Neuronal stem cell (in vitro differentiated cells): ENCODE data around the gene KRTAP19-7.
A peak's percentile ranks its signal among the peaks of the same experiment; 100 is the strongest.

Experiments used
- DNase-seq: peaks from one replicate; pipeline ENCODE4 v3.0.0-alpha.2; 2013; ENCODE audit warnings: low spot score
- H2AFZ ChIP-seq: one replicate; pipeline ENCODE4 v1.6.1; 2013; ENCODE audit warnings: mild to moderate bottlenecking, low read length, inconsistent platforms
- H2AK5ac ChIP-seq: 2 replicates; pipeline ENCODE4 v1.6.1; 2013; ENCODE audit warnings: low read depth, mild to moderate bottlenecking, inconsistent platforms, low read length, moderate library complexity, mixed read lengths
- H2BK120ac ChIP-seq: 2 replicates; pipeline ENCODE4 v1.6.1; 2013; ENCODE audit warnings: low read depth, mild to moderate bottlenecking, inconsistent platforms, low read length, moderate library complexity, mixed read lengths
- H2BK12ac ChIP-seq: one replicate; pipeline ENCODE4 v1.6.1; 2013; ENCODE audit warnings: low read length, inconsistent platforms
- H2BK15ac ChIP-seq: 2 replicates; pipeline ENCODE4 v1.6.1; 2013; ENCODE audit warnings: mild to moderate bottlenecking, low read length, inconsistent platforms, mixed read lengths
- H2BK5ac ChIP-seq: one replicate; pipeline ENCODE4 v1.6.1; 2013; ENCODE audit warnings: inconsistent platforms, mild to moderate bottlenecking, low read length, moderate library complexity
- H3K14ac ChIP-seq: one replicate; pipeline ENCODE4 v1.6.1; 2013; ENCODE audit warnings: low read length, inconsistent platforms
- H3K18ac ChIP-seq: 2 replicates; pipeline ENCODE4 v1.6.1; 2013; ENCODE audit warnings: low read length, inconsistent platforms
- H3K23ac ChIP-seq: 2 replicates; pipeline ENCODE4 v1.6.1; 2013; ENCODE audit warnings: low read depth, mild to moderate bottlenecking, mixed read lengths, low read length, inconsistent platforms; ENCODE audit not compliant: poor library complexity
- H3K27ac ChIP-seq: replicated peaks from 3 replicates; pipeline ENCODE4 v1.5.1; 2013; ENCODE audit warnings: low read length, inconsistent platforms
- H3K27me3 ChIP-seq, 3 experiments: 2 replicates each; pipeline ENCODE4 v1.6.1; 2013; ENCODE audit warnings: low read length in 3 of 3, mild to moderate bottlenecking in 2 of 3, inconsistent platforms in 1 of 3, low read depth in 1 of 3, mixed read lengths in 1 of 3, moderate library complexity in 1 of 3; ENCODE audit not compliant: control insufficient read depth in 3 of 3, insufficient read depth in 3 of 3
- H3K36me3 ChIP-seq, 2 donors: replicated peaks in 1 of 2; 2 replicates each; pipeline ENCODE4 v1.6.1; 2013; ENCODE audit warnings: low read length in 2 of 2; ENCODE audit not compliant: control insufficient read depth in 2 of 2, insufficient read depth in 2 of 2
- H3K4ac ChIP-seq: 2 replicates; pipeline ENCODE4 v1.6.1; 2013; ENCODE audit warnings: inconsistent platforms, mild to moderate bottlenecking, low read length, moderate library complexity
- H3K4me1 ChIP-seq, 2 donors: 1 replicate in 1 of 2; 2 replicates in 1 of 2; pipeline ENCODE4 v1.6.1; 2013; ENCODE audit warnings: low read length in 2 of 2, low read depth in 1 of 2; ENCODE audit not compliant: control insufficient read depth in 2 of 2, insufficient read depth in 1 of 2
- H3K4me2 ChIP-seq: one replicate; pipeline ENCODE4 v1.6.1; 2013; ENCODE audit warnings: mild to moderate bottlenecking, low read length, inconsistent platforms; ENCODE audit not compliant: insufficient read depth, poor library complexity, severe bottlenecking
- H3K4me3 ChIP-seq, 2 donors: 2 replicates each; pipeline ENCODE4 v1.5.1; 2013; ENCODE audit warnings: low read length in 2 of 2, mild to moderate bottlenecking in 2 of 2, inconsistent platforms in 1 of 2, moderate library complexity in 1 of 2
- H3K79me1 ChIP-seq: one replicate; pipeline ENCODE4 v1.6.1; 2013; ENCODE audit warnings: low read depth, mild to moderate bottlenecking, inconsistent platforms, low read length, moderate library complexity
- H3K9ac ChIP-seq: one replicate; pipeline ENCODE4 v1.6.1; 2013; ENCODE audit warnings: mild to moderate bottlenecking, low read depth, low read length, inconsistent platforms; ENCODE audit not compliant: poor library complexity
- H3K9me3 ChIP-seq, 2 donors: replicated peaks in 1 of 2; 2 replicates each; pipeline versions ENCODE3 to v1.6.1; 2013; ENCODE audit warnings: low read length in 2 of 2, mild to moderate bottlenecking in 2 of 2, inconsistent platforms in 1 of 2, low read depth in 1 of 2, mixed read lengths in 1 of 2, moderate library complexity in 1 of 2; ENCODE audit not compliant: control insufficient read depth in 2 of 2, insufficient read depth in 1 of 2
- H4K8ac ChIP-seq: one replicate; pipeline ENCODE4 v1.6.1; 2013; ENCODE audit warnings: low read depth, mild to moderate bottlenecking, inconsistent platforms, low read length, moderate library complexity
- H4K91ac ChIP-seq: one replicate; pipeline ENCODE4 v1.6.1; 2013; ENCODE audit warnings: low read length, low read depth, mild to moderate bottlenecking, inconsistent platforms; ENCODE audit not compliant: poor library complexity
- WGBS, 2 donors: extraction: QIAGEN DNeasy Blood & Tissue Kit; methylation state at CpG; one replicate each; pipeline ENCODE4 v1.1.7; 2013; ENCODE audit warnings: missing lambda C conversion rate in 2 of 2, mixed read lengths in 1 of 2; ENCODE audit not compliant: insufficient read length in 2 of 2, insufficient replicate concordance in 1 of 2; ENCODE audit errors: extremely low coverage in 2 of 2; 5-methylcytosine and 5-hydroxymethylcytosine counted together

KRTAP19-7 gene

DNA sequence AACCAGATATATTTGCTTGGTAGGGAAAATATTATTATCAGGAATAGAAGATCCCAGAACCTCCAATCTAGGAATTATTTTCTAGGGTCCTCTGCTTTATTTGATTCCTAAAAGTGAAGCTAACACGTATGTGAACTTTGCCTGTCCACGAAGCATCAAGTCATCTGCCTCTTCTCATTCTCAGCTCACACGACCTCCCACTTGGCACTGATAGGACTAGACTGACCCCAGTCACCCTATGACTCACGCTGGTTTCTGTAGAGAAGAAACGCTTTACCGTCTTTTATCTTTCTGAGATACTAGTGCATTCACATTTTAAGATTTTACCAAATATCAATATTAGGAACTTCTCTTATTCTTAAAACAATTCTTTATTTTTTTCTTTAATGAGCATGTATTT, 2.0 kb upstream of the KRTAP19-7 start:
- H3K36me3 ChIP-seq, result no peaks in the 10 kb centered on the region
- no peak overlapping the region for H3K9ac ChIP-seq
- no peak overlapping the region for H2AK5ac ChIP-seq
- H3K27me3 ChIP-seq, result no peaks in the 10 kb centered on the region
- no peak overlapping the region for H4K8ac ChIP-seq
- no peak overlapping the region for H2BK15ac ChIP-seq
- H2AFZ ChIP-seq, result no peak overlapping the region
- H2BK5ac ChIP-seq, result no peak overlapping the region
- no peak overlapping the region for H3K18ac ChIP-seq
- H4K91ac ChIP-seq, result no peak overlapping the region
- no peak for DNase-seq
- H3K4me2 ChIP-seq, result no peak overlapping the region
- no peak overlapping the region for H3K14ac ChIP-seq
- H3K79me1 ChIP-seq, result no peaks in the 10 kb centered on the region
- no peak overlapping the region for H3K4ac ChIP-seq
- H3K27ac ChIP-seq, result no peak overlapping the region
- H2BK12ac ChIP-seq, result no peak overlapping the region
- no peak overlapping the region for H2BK120ac ChIP-seq
- no peak overlapping the region for H3K23ac ChIP-seq
- WGBS, 2 donors, result no CpG with 5 or more reads among the region's 6 CpGs
- H3K4me3 ChIP-seq, result no peak overlapping the region
- H3K9me3 ChIP-seq, result no peaks in the 10 kb centered on the region
- no peaks in the 10 kb centered on the region for H3K4me1 ChIP-seq

DNA sequence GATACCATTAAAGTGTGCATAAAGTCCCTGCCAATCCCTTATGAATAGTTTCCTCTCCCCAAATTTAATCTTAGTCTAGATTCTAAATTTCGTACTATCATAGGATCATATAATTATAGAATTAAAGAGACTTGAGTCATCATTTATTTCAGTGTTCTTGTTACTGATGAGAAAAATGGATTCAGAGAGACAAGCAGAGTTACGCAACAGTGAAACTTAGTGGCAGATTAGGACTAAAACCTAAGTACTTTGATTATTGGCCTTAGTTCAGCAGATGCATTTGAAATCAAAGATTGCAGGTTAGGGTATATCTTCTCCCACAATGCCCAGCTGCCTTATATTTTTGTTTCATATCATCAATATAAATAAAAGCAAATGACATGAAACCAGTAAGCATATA, 843 bp upstream of the KRTAP19-7 start:
- no peak overlapping the region for H2BK12ac ChIP-seq
- H3K4me3 ChIP-seq, result no peak overlapping the region
- H2BK5ac ChIP-seq, result no peak overlapping the region
- H3K18ac ChIP-seq, result no peak overlapping the region
- no CpG with 5 or more reads among the region's 2 CpGs for WGBS, 2 donors
- no peak overlapping the region for H4K8ac ChIP-seq
- H3K9me3 ChIP-seq, result no peaks in the 10 kb centered on the region
- H3K23ac ChIP-seq, result no peak overlapping the region
- H3K27ac ChIP-seq, result no peak overlapping the region
- H2BK15ac ChIP-seq, result no peak overlapping the region
- H3K4ac ChIP-seq, result no peak overlapping the region
- H3K27me3 ChIP-seq, result no peaks in the 10 kb centered on the region
- no peak overlapping the region for H3K9ac ChIP-seq
- no peak overlapping the region for H2AK5ac ChIP-seq
- no peak overlapping the region for H4K91ac ChIP-seq
- no peak overlapping the region for H3K4me2 ChIP-seq
- DNase-seq, result no peak
- H3K14ac ChIP-seq, result no peak overlapping the region
- no peak overlapping the region for H2BK120ac ChIP-seq
- H3K79me1 ChIP-seq, result no peaks in the 10 kb centered on the region
- H3K36me3 ChIP-seq, result no peaks in the 10 kb centered on the region
- H3K4me1 ChIP-seq, result no peaks in the 10 kb centered on the region
- H2AFZ ChIP-seq, result no peak overlapping the region

DNA sequence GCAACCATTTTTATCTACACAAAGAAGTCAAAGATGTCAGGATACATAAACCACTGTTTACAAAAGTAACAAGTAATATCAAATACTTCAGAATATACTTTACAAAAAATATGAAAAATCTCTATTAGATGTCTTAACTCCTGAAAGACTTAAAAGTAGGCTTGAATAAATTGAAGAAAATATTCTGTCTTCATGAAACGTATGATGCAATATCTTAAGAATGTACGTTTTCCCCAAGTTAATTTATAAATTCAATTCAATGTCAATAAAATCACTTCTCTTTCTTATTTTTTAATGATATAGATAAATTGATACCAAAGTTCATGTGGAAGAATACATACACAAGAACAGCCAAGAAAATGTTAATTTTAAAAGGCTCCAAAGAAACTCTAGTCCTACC, 6.0 kb downstream of the KRTAP19-7 start:
- Histone ChIP-seq H2BK15ac (no peak overlapping the region), H3K4me2 (no peak overlapping the region), H2AFZ (no peak overlapping the region), H3K18ac (no peak overlapping the region), H2BK12ac (no peak overlapping the region), H2BK120ac (no peak overlapping the region), H3K36me3 (no peaks in the 10 kb centered on the region), H3K14ac (no peak overlapping the region), H4K8ac (no peak overlapping the region), H3K23ac (no peak overlapping the region), H3K9me3 (no peaks in the 10 kb centered on the region), H2AK5ac (no peak overlapping the region), H3K27ac (no peak overlapping the region), H2BK5ac (no peak overlapping the region), H3K79me1 (no peaks in the 10 kb centered on the region), H3K27me3 (no peaks in the 10 kb centered on the region), H4K91ac (no peak overlapping the region), H3K4me3 (no peak overlapping the region), H3K4me1 (no peaks in the 10 kb centered on the region), H3K9ac (no peak overlapping the region), H3K4ac (no peak overlapping the region)
- no peak for DNase-seq
- no CpG with 5 or more reads among the region's 2 CpGs for WGBS, 2 donors

DNA sequence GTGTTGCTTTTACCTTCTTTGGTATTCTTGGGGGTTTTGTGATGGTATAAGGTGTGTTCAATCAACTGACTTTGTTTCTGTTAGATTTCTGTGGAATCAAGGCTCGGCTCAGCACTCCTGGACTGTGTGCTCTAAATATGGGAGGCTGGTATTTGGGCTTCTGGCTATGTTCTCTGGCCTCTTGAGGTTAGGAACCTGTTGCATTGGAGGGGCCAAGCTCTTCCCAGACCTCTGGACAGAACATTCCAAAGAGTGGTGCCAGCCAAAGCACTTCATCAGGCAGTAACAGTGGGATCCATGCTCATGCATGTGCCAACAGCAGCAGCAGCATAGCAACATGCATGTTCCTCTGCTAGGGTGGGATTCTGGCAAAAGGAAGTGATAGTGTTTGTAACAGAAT, 8.3 kb downstream of the KRTAP19-7 start:
- H3K9ac ChIP-seq, result no peak overlapping the region
- no peak overlapping the region for H3K4me2 ChIP-seq
- H3K4ac ChIP-seq, result no peak overlapping the region
- H3K79me1 ChIP-seq, result no peaks in the 10 kb centered on the region
- peak overlapping the region; percentile 13 for H4K91ac ChIP-seq
- no peaks in the 10 kb centered on the region for H3K9me3 ChIP-seq
- no peak overlapping the region for H2BK120ac ChIP-seq
- H2BK5ac ChIP-seq, result no peak overlapping the region
- H3K14ac ChIP-seq, result no peak overlapping the region
- H3K23ac ChIP-seq, result no peak overlapping the region
- DNase-seq, result no peak
- H3K27ac ChIP-seq, result no peak overlapping the region
- no peaks in the 10 kb centered on the region for H3K36me3 ChIP-seq
- WGBS, 2 donors, result no CpG with 5 or more reads among the region's 1 CpG
- peak overlapping the region; percentile 20 for H3K18ac ChIP-seq
- no peaks in the 10 kb centered on the region for H3K27me3 ChIP-seq
- H2BK12ac ChIP-seq, result no peak overlapping the region
- no peak overlapping the region for H2BK15ac ChIP-seq
- H2AFZ ChIP-seq, result no peak overlapping the region
- H4K8ac ChIP-seq, result no peak overlapping the region
- H3K4me1 ChIP-seq, result no peaks in the 10 kb centered on the region
- H2AK5ac ChIP-seq, result no peak overlapping the region
- H3K4me3 ChIP-seq, result no peak overlapping the region
